Measurements from ENCODE around the gene UST.
"Not testable (repeated sequence)": the region's sequence is repeated elsewhere in the genome, so short reads cannot be mapped to it uniquely, and the experiment has no call there.

UST gene

GRCh38 chr6:148951662-148952061 is 204.8 kb downstream of the UST start:
- DNase-seq (ENCODE audit: low read depth) = no peak

GRCh38 chr6:148952147-148953035 is 205.6 kb downstream of the UST start:
- no peak for DNase-seq (ENCODE audit: low read depth)

GRCh38 chr6:148954461-148954860 is 207.6 kb downstream of the UST start:
- no peak for DNase-seq (ENCODE audit: low read depth)

GRCh38 chr6:148954934-148955333 is 208.1 kb downstream of the UST start:
- no peak for DNase-seq (ENCODE audit: low read depth)

- peak; percentile 32 for DNase-seq (ENCODE audit: low read depth)
These were observed 208.6 kb downstream of the UST start for GRCh38 chr6:148955441-148955840.

- not testable (repeated sequence) for DNase-seq (ENCODE audit: low read depth)
These were observed 209.3 kb downstream of the UST start for GRCh38 chr6:148956163-148956562.

GRCh38 chr6:148957752-148958151 is 210.9 kb downstream of the UST start:
- no peak for DNase-seq (ENCODE audit: low read depth)

- DNase-seq (ENCODE audit: low read depth) = peak; percentile 19
These were observed 212.2 kb downstream of the UST start for GRCh38 chr6:148959008-148959407.

GRCh38 chr6:148959501-148959900 is 212.7 kb downstream of the UST start:
- DNase-seq (ENCODE audit: low read depth) = no peak

- no peak for DNase-seq (ENCODE audit: low read depth)
These were observed 216.2 kb downstream of the UST start for GRCh38 chr6:148962854-148963515.

GRCh38 chr6:148963738-148964137 is 216.9 kb downstream of the UST start:
- no peak for DNase-seq (ENCODE audit: low read depth)

- DNase-seq (ENCODE audit: low read depth) = no peak
These were observed 217.6 kb downstream of the UST start for GRCh38 chr6:148964467-148964866.

GRCh38 chr6:148965287-148965686 is 218.5 kb downstream of the UST start:
- no peak for DNase-seq (ENCODE audit: low read depth)

GRCh38 chr6:148967011-148967520 is 220.2 kb downstream of the UST start:
- no peak for DNase-seq (ENCODE audit: low read depth)

- no peak for DNase-seq (ENCODE audit: low read depth)
These were observed 220.7 kb downstream of the UST start for GRCh38 chr6:148967541-148967956.

GRCh38 chr6:148968771-148969602 is 222.2 kb downstream of the UST start:
- DNase-seq (ENCODE audit: low read depth) = no peak

- no peak for DNase-seq (ENCODE audit: low read depth)
These were observed 222.8 kb downstream of the UST start for GRCh38 chr6:148969603-148970061.

- peak; percentile 50 for DNase-seq (ENCODE audit: low read depth)
These were observed 224.4 kb downstream of the UST start for GRCh38 chr6:148971031-148971927.

- no peak for DNase-seq (ENCODE audit: low read depth)
These were observed 225.7 kb downstream of the UST start for GRCh38 chr6:148972481-148972880.

- peak; percentile 55 for DNase-seq (ENCODE audit: low read depth)
These were observed 226.8 kb downstream of the UST start for GRCh38 chr6:148973538-148974208.
